Measurements from ENCODE around the gene D2HGDH.

- TF ChIP-seq, protein P1, sequence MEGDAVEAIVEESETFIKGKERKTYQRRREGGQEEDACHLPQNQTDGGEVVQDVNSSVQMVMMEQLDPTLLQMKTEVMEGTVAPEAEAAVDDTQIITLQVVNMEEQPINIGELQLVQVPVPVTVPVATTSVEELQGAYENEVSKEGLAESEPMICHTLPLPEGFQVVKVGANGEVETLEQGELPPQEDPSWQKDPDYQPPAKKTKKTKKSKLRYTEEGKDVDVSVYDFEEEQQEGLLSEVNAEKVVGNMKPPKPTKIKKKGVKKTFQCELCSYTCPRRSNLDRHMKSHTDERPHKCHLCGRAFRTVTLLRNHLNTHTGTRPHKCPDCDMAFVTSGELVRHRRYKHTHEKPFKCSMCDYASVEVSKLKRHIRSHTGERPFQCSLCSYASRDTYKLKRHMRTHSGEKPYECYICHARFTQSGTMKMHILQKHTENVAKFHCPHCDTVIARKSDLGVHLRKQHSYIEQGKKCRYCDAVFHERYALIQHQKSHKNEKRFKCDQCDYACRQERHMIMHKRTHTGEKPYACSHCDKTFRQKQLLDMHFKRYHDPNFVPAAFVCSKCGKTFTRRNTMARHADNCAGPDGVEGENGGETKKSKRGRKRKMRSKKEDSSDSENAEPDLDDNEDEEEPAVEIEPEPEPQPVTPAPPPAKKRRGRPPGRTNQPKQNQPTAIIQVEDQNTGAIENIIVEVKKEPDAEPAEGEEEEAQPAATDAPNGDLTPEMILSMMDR (conservative IDR thresholded peaks at IDR 0.05; ENCODE audit: low read depth, low read length) = no peak
- TF ChIP-seq EZH2 (IDR thresholded peaks at IDR 0.05; ENCODE audit: borderline replicate concordance, low read depth, low read length, poor library complexity, severe bottlenecking) = no peak
These were observed 42.1 kb downstream of the D2HGDH start, which contains the start of gene GAL3ST2 for GRCh38 chr2:241776336-241777169.
